Natural killer cell (primary cell): ENCODE data around the gene GTF3C1. TPM values are rescaled to one million over a fixed set of nuclear protein-coding genes. Genes with fewer than 3 reads are reported as not detected.

Experiments
- ATAC-seq, 3 donors: fragments of 150-1000 bp in 2 of 3; fragments of 200-7000 bp in 1 of 3; cut with Tn5 transposase; 1 replicate in 1 of 3; 2 replicates in 2 of 3; pipeline ENCODE4 v1.10.0; 2021; ENCODE audit warnings: mild to moderate bottlenecking in 2 of 3, moderate library complexity in 2 of 3
- DNase-seq, 2 donors: peaks; one replicate each; pipeline versions ENCODE4 v3.0.0 to v3.0.0-alpha.2; 2013 to 2021; ENCODE audit warnings: mixed read lengths in 1 of 2
- H3K27ac ChIP-seq: one replicate; pipeline ENCODE4 v1.5.1; 2013; ENCODE audit warnings: mild to moderate bottlenecking, low read length
- H3K27me3 ChIP-seq: one replicate; pipeline ENCODE4 v1.6.1; 2013; ENCODE audit warnings: low read length; ENCODE audit not compliant: control insufficient read depth, insufficient read depth
- H3K36me3 ChIP-seq: one replicate; pipeline ENCODE4 v1.6.1; 2013; ENCODE audit warnings: low read length; ENCODE audit not compliant: control insufficient read depth, insufficient read depth
- H3K4me1 ChIP-seq: one replicate; pipeline ENCODE4 v1.6.1; 2013; ENCODE audit warnings: low read length; ENCODE audit not compliant: control insufficient read depth, insufficient read depth
- H3K4me3 ChIP-seq: one replicate; pipeline ENCODE4 v1.5.1; 2013; ENCODE audit warnings: low read length
- H3K9me3 ChIP-seq: one replicate; pipeline ENCODE4 v1.6.1; 2013; ENCODE audit warnings: low read length; ENCODE audit not compliant: control insufficient read depth, insufficient read depth
- H3K27ac Mint-ChIP-seq, 2 donors: one replicate each; pipeline ENCODE4 v1.8.0; 2022; ENCODE audit warnings: mild to moderate bottlenecking in 2 of 2, mixed read lengths in 2 of 2, moderate library complexity in 1 of 2
- H3K27me3 Mint-ChIP-seq, 2 donors: one replicate each; pipeline ENCODE4 v1.8.0; 2022; ENCODE audit warnings: low read depth in 2 of 2, mixed read lengths in 2 of 2
- H3K36me3 Mint-ChIP-seq: one replicate; pipeline ENCODE4 v1.8.0; 2022; ENCODE audit warnings: mixed read lengths
- H3K4me1 Mint-ChIP-seq, 2 donors: one replicate each; pipeline ENCODE4 v1.8.0; 2022; ENCODE audit warnings: mixed read lengths in 2 of 2
- H3K4me3 Mint-ChIP-seq: one replicate; pipeline ENCODE4 v1.8.0; 2022; ENCODE audit warnings: mild to moderate bottlenecking, moderate library complexity, mixed read lengths
- H3K9me3 Mint-ChIP-seq, 2 donors: one replicate each; pipeline ENCODE4 v1.8.0; 2022; ENCODE audit warnings: mixed read lengths in 2 of 2
- WGBS: methylation state at CpG from one replicate; pipeline ENCODE4 v1.1.7; 2013; ENCODE audit warnings: missing lambda C conversion rate; ENCODE audit not compliant: insufficient coverage; 5-methylcytosine and 5-hydroxymethylcytosine counted together
- intact Hi-C: fragments of 100-400 bp; cut with micrococcal nuclease; formaldehyde crosslinking; loops from one replicate; pipeline ENCODE4 v1.14.2; 2022
- total RNA-seq, 4 donors: library from RNA; stranded (reverse); fragments of 120-200 nt in 1 of 4; gene quantifications; one replicate each; pipeline versions ENCODE4 v1.2.3 to v1.2.4, GENCODE V29; 2013 to 2022
- TF ChIP-seq, protein P1 (sequence below): fragments of 200-600 bp; IDR thresholded peaks from one replicate; pipeline ENCODE4 v1.8.0; 2022; ENCODE audit warnings: antibody characterized with exemption

GTF3C1 gene
- total RNA-seq, 3 donors from 2014 or later (not counting 1 experiment from before 2014, with no cell fraction given) = 111 to 160 (median 125) TPM

GRCh38 chr16:27503662-27504061 lies 46.1 kb downstream of the GTF3C1 start:
- Histone ChIP-seq H3K4me1 (no peaks in the 10 kb centered on the region), H3K27me3 (no peaks in the 10 kb centered on the region), H3K9me3 (no peaks in the 10 kb centered on the region), H3K4me3 (no peak overlapping the region), H3K27ac (no peak overlapping the region), H3K36me3 (peaks cover 95% of the 10 kb centered on the region)
- H3K4me3 Mint-ChIP-seq = no peak overlapping the region
- H3K36me3 Mint-ChIP-seq = peaks cover 26% of the 10 kb centered on the region
- intact Hi-C loops = no loop called here
- TF ChIP-seq, protein P1, sequence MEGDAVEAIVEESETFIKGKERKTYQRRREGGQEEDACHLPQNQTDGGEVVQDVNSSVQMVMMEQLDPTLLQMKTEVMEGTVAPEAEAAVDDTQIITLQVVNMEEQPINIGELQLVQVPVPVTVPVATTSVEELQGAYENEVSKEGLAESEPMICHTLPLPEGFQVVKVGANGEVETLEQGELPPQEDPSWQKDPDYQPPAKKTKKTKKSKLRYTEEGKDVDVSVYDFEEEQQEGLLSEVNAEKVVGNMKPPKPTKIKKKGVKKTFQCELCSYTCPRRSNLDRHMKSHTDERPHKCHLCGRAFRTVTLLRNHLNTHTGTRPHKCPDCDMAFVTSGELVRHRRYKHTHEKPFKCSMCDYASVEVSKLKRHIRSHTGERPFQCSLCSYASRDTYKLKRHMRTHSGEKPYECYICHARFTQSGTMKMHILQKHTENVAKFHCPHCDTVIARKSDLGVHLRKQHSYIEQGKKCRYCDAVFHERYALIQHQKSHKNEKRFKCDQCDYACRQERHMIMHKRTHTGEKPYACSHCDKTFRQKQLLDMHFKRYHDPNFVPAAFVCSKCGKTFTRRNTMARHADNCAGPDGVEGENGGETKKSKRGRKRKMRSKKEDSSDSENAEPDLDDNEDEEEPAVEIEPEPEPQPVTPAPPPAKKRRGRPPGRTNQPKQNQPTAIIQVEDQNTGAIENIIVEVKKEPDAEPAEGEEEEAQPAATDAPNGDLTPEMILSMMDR = no peak
- no peaks in the 10 kb centered on the region for H3K9me3 Mint-ChIP-seq
- no peaks in the 10 kb centered on the region for H3K4me1 Mint-ChIP-seq
- DNase-seq (no peak), ATAC-seq (no peak)
- 93% methylated on average over 5 of the region's 5 CpGs for WGBS
- peak overlapping the region in 1 of 2 donors; percentile 33 for H3K27ac Mint-ChIP-seq
- no peaks in the 10 kb centered on the region for H3K27me3 Mint-ChIP-seq

DNA sequence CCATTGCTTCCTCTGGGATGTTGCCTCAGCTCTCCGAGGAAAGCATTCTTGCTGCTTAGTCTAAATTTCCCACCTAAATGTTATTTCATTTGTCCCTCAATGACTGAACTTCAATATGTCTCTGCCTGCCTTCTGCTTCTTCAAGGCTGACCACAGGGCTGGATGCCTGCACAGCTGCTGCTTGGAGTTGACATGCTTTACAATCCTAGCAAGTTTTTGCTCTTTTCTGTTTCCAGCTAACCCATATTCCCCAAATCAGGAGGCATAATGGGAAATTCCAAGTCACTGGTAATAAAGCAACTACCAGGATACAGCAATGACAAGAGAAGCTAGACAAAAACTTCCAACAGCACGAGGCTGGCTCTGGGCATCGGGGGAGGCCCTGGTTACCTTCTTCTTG lies 48.9 kb downstream of the GTF3C1 start:
- Histone ChIP-seq H3K27me3 (no peaks in the 10 kb centered on the region), H3K27ac (no peak overlapping the region), H3K9me3 (no peaks in the 10 kb centered on the region), H3K4me3 (no peak overlapping the region), H3K4me1 (no peaks in the 10 kb centered on the region), H3K36me3 (peaks cover 90% of the 10 kb centered on the region)
- intact Hi-C loops = no loop called here
- Mint-ChIP-seq H3K27me3 (no peaks in the 10 kb centered on the region), H3K4me3 (no peak overlapping the region), H3K4me1 (no peaks in the 10 kb centered on the region), H3K27ac (peak overlapping the region; percentile 12 to 15), H3K9me3 (no peaks in the 10 kb centered on the region), H3K36me3 (peaks cover 21% of the 10 kb centered on the region)
- WGBS = 99% methylated on average over 3 of the region's 3 CpGs
- ATAC-seq (no peak), DNase-seq (no peak)
- TF ChIP-seq, protein P1 = no peak

DNA sequence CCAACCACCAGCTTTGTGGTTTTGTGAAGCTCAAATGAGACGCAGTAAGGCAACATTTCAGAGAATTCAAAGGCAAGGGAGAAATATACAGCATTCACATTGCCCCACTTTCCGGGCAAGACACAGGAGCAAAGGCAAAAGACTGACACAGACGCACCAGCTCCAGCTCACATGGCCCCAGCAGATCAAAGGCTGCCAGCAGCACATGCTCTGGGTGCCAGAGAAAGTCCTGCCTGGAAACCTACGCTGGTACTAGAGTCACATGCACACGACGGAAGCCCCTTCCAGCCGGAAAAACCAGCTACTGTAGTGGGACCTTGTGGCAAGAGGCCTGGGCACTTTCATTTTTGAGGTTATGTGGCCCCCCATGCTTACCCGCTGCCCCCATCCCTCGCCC lies 50.1 kb downstream of the GTF3C1 start:
- TF ChIP-seq, protein P1 = no peak
- Mint-ChIP-seq H3K9me3 (no peaks in the 10 kb centered on the region), H3K36me3 (peaks cover 15% of the 10 kb centered on the region), H3K27ac (no peak overlapping the region), H3K4me1 (no peaks in the 10 kb centered on the region), H3K27me3 (no peaks in the 10 kb centered on the region), H3K4me3 (no peak overlapping the region)
- Histone ChIP-seq H3K36me3 (peaks cover 86% of the 10 kb centered on the region), H3K27ac (no peak overlapping the region), H3K9me3 (no peaks in the 10 kb centered on the region), H3K27me3 (no peaks in the 10 kb centered on the region), H3K4me3 (no peak overlapping the region), H3K4me1 (no peaks in the 10 kb centered on the region)
- ATAC-seq (no peak), DNase-seq (no peak)
- WGBS = 95% methylated on average over 8 of the region's 9 CpGs
- intact Hi-C loops = no loop called here

GRCh38 chr16:27498916-27499658 lies 50.6 kb downstream of the GTF3C1 start:
- no peak overlapping the region for H3K27ac Mint-ChIP-seq
- no peak overlapping the region for H3K4me3 Mint-ChIP-seq

More at GRCh38 chr16:27498916-27499658, 50.6 kb downstream of the GTF3C1 start:
- Histone ChIP-seq H3K4me3 (no peak overlapping the region), H3K9me3 (no peaks in the 10 kb centered on the region), H3K27ac (no peak overlapping the region), H3K36me3 (peaks cover 83% of the 10 kb centered on the region), H3K4me1 (no peaks in the 10 kb centered on the region), H3K27me3 (no peaks in the 10 kb centered on the region)
- TF ChIP-seq, protein P1 = no peak
- peaks cover 21% of the 10 kb centered on the region for H3K36me3 Mint-ChIP-seq
- H3K4me1 Mint-ChIP-seq = no peaks in the 10 kb centered on the region
- H3K27me3 Mint-ChIP-seq = no peaks in the 10 kb centered on the region
- 97% methylated on average over 14 of the region's 14 CpGs for WGBS
- H3K9me3 Mint-ChIP-seq = no peaks in the 10 kb centered on the region
- no peak for ATAC-seq
- intact Hi-C loops = no loop called here
- DNase-seq = no peak
